Measurements from ENCODE around the gene AGAP1. TPM values are rescaled to one million over a fixed set of nuclear protein-coding genes. Genes with fewer than 3 reads are reported as not detected.

AGAP1 gene
- total RNA-seq, 1 donor from 2014 or later = 47.2 TPM

DNA sequence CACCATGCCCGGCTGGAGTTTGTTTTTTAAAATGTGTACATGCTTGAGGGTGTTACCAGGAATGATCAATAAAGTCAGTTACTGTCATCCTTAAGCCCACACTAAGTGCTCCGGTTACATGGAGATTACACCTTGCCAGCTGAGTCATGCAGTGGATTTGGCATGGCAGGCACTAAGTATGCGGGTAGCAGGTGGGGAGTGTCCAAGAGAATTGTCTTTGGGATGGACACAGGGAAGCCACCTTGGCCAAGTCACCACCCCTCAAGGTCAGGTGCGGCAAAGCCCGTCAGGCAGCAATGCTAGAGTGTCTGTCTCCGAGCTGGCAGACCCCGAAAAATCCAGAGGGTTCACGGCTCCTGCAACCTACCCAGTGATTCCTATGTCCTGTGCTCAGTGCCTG, 619.6 kb downstream of the AGAP1 start:
- H3K4me3 Mint-ChIP-seq (ENCODE audit: low read depth) = no peak overlapping the region
- DNase-seq (ENCODE audit: low spot score, unreplicated experiment) = no peak
- no peaks in the 10 kb centered on the region for H3K9me3 Mint-ChIP-seq (ENCODE audit: low read depth)
- peaks cover 20% of the 10 kb centered on the region for H3K4me1 Mint-ChIP-seq (ENCODE audit: low read depth)
- peaks cover 2% of the 10 kb centered on the region for H3K36me3 Mint-ChIP-seq (ENCODE audit: insufficient read depth)
- TF ChIP-seq, protein P1, sequence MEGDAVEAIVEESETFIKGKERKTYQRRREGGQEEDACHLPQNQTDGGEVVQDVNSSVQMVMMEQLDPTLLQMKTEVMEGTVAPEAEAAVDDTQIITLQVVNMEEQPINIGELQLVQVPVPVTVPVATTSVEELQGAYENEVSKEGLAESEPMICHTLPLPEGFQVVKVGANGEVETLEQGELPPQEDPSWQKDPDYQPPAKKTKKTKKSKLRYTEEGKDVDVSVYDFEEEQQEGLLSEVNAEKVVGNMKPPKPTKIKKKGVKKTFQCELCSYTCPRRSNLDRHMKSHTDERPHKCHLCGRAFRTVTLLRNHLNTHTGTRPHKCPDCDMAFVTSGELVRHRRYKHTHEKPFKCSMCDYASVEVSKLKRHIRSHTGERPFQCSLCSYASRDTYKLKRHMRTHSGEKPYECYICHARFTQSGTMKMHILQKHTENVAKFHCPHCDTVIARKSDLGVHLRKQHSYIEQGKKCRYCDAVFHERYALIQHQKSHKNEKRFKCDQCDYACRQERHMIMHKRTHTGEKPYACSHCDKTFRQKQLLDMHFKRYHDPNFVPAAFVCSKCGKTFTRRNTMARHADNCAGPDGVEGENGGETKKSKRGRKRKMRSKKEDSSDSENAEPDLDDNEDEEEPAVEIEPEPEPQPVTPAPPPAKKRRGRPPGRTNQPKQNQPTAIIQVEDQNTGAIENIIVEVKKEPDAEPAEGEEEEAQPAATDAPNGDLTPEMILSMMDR (IDR thresholded peaks at IDR 0.05; ENCODE audit: unreplicated experiment) = no peak
- peaks cover 25% of the 10 kb centered on the region for H3K27me3 Mint-ChIP-seq
- H3K27ac Mint-ChIP-seq = no peak overlapping the region

DNA sequence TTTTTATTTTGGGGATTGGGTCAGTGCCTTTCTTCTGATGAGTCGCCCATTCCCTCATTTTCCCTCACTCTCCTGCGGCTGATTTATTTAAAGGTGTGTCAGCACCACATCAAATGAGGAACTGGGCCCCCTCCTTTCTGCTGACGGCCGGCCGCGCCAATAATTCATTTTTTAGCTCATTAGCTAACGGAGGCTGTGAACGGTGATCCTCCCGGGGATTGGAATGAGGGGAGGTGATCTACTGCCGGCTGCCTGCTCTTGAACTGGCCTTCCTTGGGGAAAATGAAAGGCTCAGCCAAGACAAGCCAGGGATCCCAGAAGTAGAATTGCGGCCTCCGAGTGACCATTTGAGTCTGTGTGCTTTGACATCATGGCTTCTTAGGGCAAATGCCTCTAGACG, 620.1 kb downstream of the AGAP1 start:
- H3K4me1 Mint-ChIP-seq (ENCODE audit: low read depth) = peaks cover 19% of the 10 kb centered on the region
- no peak overlapping the region for H3K4me3 Mint-ChIP-seq (ENCODE audit: low read depth)
- H3K27me3 Mint-ChIP-seq = peaks cover 25% of the 10 kb centered on the region
- DNase-seq (ENCODE audit: low spot score, unreplicated experiment) = no peak
- no peaks in the 10 kb centered on the region for H3K9me3 Mint-ChIP-seq (ENCODE audit: low read depth)
- no peak overlapping the region for H3K27ac Mint-ChIP-seq
- TF ChIP-seq, protein P1 (IDR thresholded peaks at IDR 0.05; ENCODE audit: unreplicated experiment) = no peak
- peaks cover 2% of the 10 kb centered on the region for H3K36me3 Mint-ChIP-seq (ENCODE audit: insufficient read depth)

DNA sequence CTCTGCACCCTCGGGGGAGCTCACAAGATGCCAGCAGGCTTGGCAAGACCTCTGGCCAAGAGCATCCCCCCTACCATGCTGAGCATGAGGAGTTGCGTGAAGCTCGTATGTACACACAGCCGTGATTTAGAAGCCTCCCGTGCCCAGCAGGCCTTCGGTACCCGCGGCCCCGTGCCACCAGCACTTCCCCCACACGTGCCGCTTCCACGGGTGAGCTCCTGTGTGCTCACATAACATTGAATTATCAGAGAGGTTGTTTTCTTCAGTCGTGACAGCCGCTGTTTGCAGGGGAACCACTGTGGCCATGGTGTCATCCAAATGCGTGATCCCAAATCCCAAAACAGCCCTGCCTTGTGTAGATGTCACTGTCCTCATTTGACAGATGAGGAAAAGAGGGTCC, 621.1 kb downstream of the AGAP1 start:
- TF ChIP-seq, protein P1 (IDR thresholded peaks at IDR 0.05; ENCODE audit: unreplicated experiment) = no peak
- Mint-ChIP-seq H3K27ac (no peak overlapping the region), H3K4me3 (ENCODE audit: low read depth) (no peak overlapping the region), H3K27me3 (peaks cover 35% of the 10 kb centered on the region), H3K9me3 (ENCODE audit: low read depth) (no peaks in the 10 kb centered on the region), H3K4me1 (ENCODE audit: low read depth) (peaks cover 22% of the 10 kb centered on the region), H3K36me3 (ENCODE audit: insufficient read depth) (peaks cover 2% of the 10 kb centered on the region)
- DNase-seq (ENCODE audit: low spot score, unreplicated experiment) = no peak

DNA sequence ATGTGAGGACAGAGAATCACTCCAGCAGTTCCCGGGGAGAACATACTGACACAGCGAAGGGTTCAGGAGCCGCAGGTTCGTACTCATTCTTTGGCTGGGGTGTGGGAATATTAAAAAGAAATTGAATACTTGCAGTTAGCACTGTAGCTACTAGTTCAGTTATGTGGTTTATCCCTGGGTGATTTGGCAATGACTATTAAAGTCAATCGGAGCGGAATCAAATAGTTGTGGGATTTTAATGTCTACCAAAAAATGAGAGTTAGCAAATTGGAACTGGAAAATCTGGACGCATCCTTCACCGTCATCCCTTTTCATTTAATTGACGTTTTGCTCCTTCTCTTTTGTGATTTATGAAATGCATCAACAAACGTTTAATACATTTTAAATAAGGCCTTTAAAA, 623.6 kb downstream of the AGAP1 start:
- peak overlapping the region; percentile 43 for H3K27ac Mint-ChIP-seq

GRCh38 chr2:236117861-236118269, 624.0 kb downstream of the AGAP1 start:
- Mint-ChIP-seq H3K9me3 (ENCODE audit: low read depth) (no peaks in the 10 kb centered on the region), H3K27ac (no peak overlapping the region)
- no peak for DNase-seq (ENCODE audit: low spot score, unreplicated experiment)

More for the DNA sequence above, 623.6 kb downstream of the AGAP1 start:
- peaks cover 8% of the 10 kb centered on the region for H3K36me3 Mint-ChIP-seq (ENCODE audit: insufficient read depth)
- peaks cover 43% of the 10 kb centered on the region for H3K27me3 Mint-ChIP-seq
- peaks cover 27% of the 10 kb centered on the region for H3K4me1 Mint-ChIP-seq (ENCODE audit: low read depth)
- H3K4me3 Mint-ChIP-seq (ENCODE audit: low read depth) = peak overlapping the region; percentile 15
- no peak for DNase-seq (ENCODE audit: low spot score, unreplicated experiment)
- TF ChIP-seq, protein P1 (IDR thresholded peaks at IDR 0.05; ENCODE audit: unreplicated experiment) = no peak
- H3K9me3 Mint-ChIP-seq (ENCODE audit: low read depth) = no peaks in the 10 kb centered on the region

More at GRCh38 chr2:236117861-236118269, 624.0 kb downstream of the AGAP1 start:
- H3K36me3 Mint-ChIP-seq (ENCODE audit: insufficient read depth) = peaks cover 8% of the 10 kb centered on the region
- TF ChIP-seq, protein P1 (IDR thresholded peaks at IDR 0.05; ENCODE audit: unreplicated experiment) = no peak
- H3K27me3 Mint-ChIP-seq = peaks cover 41% of the 10 kb centered on the region
- H3K4me3 Mint-ChIP-seq (ENCODE audit: low read depth) = peak overlapping the region; percentile 30
- H3K4me1 Mint-ChIP-seq (ENCODE audit: low read depth) = peaks cover 27% of the 10 kb centered on the region

Data from progenitor cell of endocrine pancreas (in vitro differentiated cells).